Activated naive CD8-positive, alpha-beta T cell treated with anti-CD3 and anti-CD28 coated beads, Interleukin-2, amount 10 ng/mL, durations not matched to agents 7 days and 5 days (primary cell): Measurements from ENCODE around the gene SIK2. TPM values are rescaled to one million over a fixed set of nuclear protein-coding genes. Genes with fewer than 3 reads are reported as not detected.
A peak's percentile ranks its signal among the peaks of the same experiment; 100 is the strongest.
"Not testable (repeated sequence)": the region's sequence is repeated elsewhere in the genome, so short reads cannot be mapped to it uniquely, and the experiment has no call there.

Experiments
- ATAC-seq: fragments of 150-1000 bp; cut with Tn5 transposase; one replicate; pipeline ENCODE4 v1.10.0; 2021; ENCODE audit warnings: low read depth, moderate library complexity
- POLR2A ChIA-PET: fragments of 350-600 bp; sonication (Branson Sonifier 250); formaldehyde crosslinking; loops from one replicate; lab custom pipeline; 2021; ENCODE audit warnings: antibody characterized with exemption; lab: Charles Lee
- DNase-seq: peaks from one replicate; pipeline ENCODE4 v3.0.0; 2021
- H3K27ac Mint-ChIP-seq: one replicate; pipeline ENCODE4 v1.8.0; 2022; ENCODE audit warnings: mild to moderate bottlenecking, mixed read lengths
- H3K27me3 Mint-ChIP-seq: one replicate; pipeline ENCODE4 v1.8.0; 2022; ENCODE audit warnings: mild to moderate bottlenecking, moderate library complexity, mixed read lengths
- H3K36me3 Mint-ChIP-seq: one replicate; pipeline ENCODE4 v1.8.0; 2021; ENCODE audit warnings: mild to moderate bottlenecking, mixed read lengths
- H3K4me1 Mint-ChIP-seq: one replicate; pipeline ENCODE4 v1.8.0; 2021; ENCODE audit warnings: mixed read lengths
- H3K4me3 Mint-ChIP-seq: one replicate; pipeline ENCODE4 v1.8.0; 2022; ENCODE audit warnings: mild to moderate bottlenecking, moderate library complexity, mixed read lengths
- H3K9me3 Mint-ChIP-seq: one replicate; pipeline ENCODE4 v1.8.0; 2021; ENCODE audit warnings: mixed read lengths
- total RNA-seq, 2 experiments: library from RNA; stranded (reverse); gene quantifications; one replicate each; pipeline ENCODE4 v1.2.3, GENCODE V29; 2021

The SIK2 gene
- total RNA-seq, 2 experiments from 2014 or later, result 10.2 to 12.9 TPM

GRCh38 chr11:111764621-111765020 lies 162.4 kb downstream of the SIK2 start:
- H3K4me3 Mint-ChIP-seq, result peak overlapping the region; percentile 98
- H3K27me3 Mint-ChIP-seq, result no peaks in the 10 kb centered on the region
- peaks cover 30% of the 10 kb centered on the region for H3K4me1 Mint-ChIP-seq
- no peak for DNase-seq
- POLR2A ChIA-PET, result interaction anchor here (1.0 kb wide), 1 partner anchor 162 kb away, joined by 4 read pairs; the partner anchor contains the start of gene SIK2
- no peak overlapping the region for H3K27ac Mint-ChIP-seq
- H3K36me3 Mint-ChIP-seq, result peaks cover 22% of the 10 kb centered on the region
- no peaks in the 10 kb centered on the region for H3K9me3 Mint-ChIP-seq
- no peak for ATAC-seq

GRCh38 chr11:111765320-111765983 lies 163.2 kb downstream of the SIK2 start:
- H3K36me3 Mint-ChIP-seq, result peaks cover 20% of the 10 kb centered on the region
- DNase-seq (no peak), ATAC-seq (no peak)
- H3K4me1 Mint-ChIP-seq, result peaks cover 30% of the 10 kb centered on the region
- H3K9me3 Mint-ChIP-seq, result no peaks in the 10 kb centered on the region
- H3K27ac Mint-ChIP-seq, result peak overlapping the region; percentile 97
- peak overlapping the region; percentile 98 for H3K4me3 Mint-ChIP-seq
- POLR2A ChIA-PET, result interaction anchor here (1.0 to 2.2 kb wide), 4 partner anchors 27 to 461 kb away, joined by 3 to 5 read pairs (median 4); partner anchors contain the start of genes ALG9 and SIK2
- H3K27me3 Mint-ChIP-seq, result no peaks in the 10 kb centered on the region

GRCh38 chr11:111765984-111766833 lies 164.0 kb downstream of the SIK2 start, which contains the start of gene PPP2R1B:
Gene PPP2R1B, minus strand, starts transcription at chr11:111766389. Its CDS starts 28 bp downstream, at chr11:111766361.
- H3K27me3 Mint-ChIP-seq, result no peaks in the 10 kb centered on the region
- peaks cover 30% of the 10 kb centered on the region for H3K4me1 Mint-ChIP-seq
- H3K9me3 Mint-ChIP-seq, result no peaks in the 10 kb centered on the region
- DNase-seq (peak; percentile 80), ATAC-seq (peak; percentile 93)
- H3K27ac Mint-ChIP-seq, result peak within 1 kb of the TSS; percentile 97
- H3K36me3 Mint-ChIP-seq, result peaks cover 17% of the 10 kb centered on the region
- peak within 1 kb of the TSS; percentile 98 for H3K4me3 Mint-ChIP-seq
- POLR2A ChIA-PET, result interaction anchor here (0.7 to 2.2 kb wide), 5 partner anchors 27 to 461 kb away, joined by 3 to 7 read pairs (median 5); partner anchors contain the start of genes ALG9 and SIK2

GRCh38 chr11:111766834-111767142 lies 164.5 kb downstream of the SIK2 start:
- no peak for ATAC-seq
- POLR2A ChIA-PET, result interaction anchor here (0.7 to 2.2 kb wide), 5 partner anchors 26 to 460 kb away, joined by 3 to 7 read pairs (median 5); partner anchors contain the start of genes ALG9 and SIK2
- H3K36me3 Mint-ChIP-seq, result peaks cover 17% of the 10 kb centered on the region
- H3K4me1 Mint-ChIP-seq, result peaks cover 29% of the 10 kb centered on the region
- no peaks in the 10 kb centered on the region for H3K27me3 Mint-ChIP-seq
- no peak for DNase-seq
- no peaks in the 10 kb centered on the region for H3K9me3 Mint-ChIP-seq
- H3K27ac Mint-ChIP-seq, result peak overlapping the region; percentile 97
- H3K4me3 Mint-ChIP-seq, result peak overlapping the region; percentile 98

- ATAC-seq (no peak), DNase-seq (no peak)
- Mint-ChIP-seq H3K27me3 (no peaks in the 10 kb centered on the region), H3K36me3 (no peaks in the 10 kb centered on the region), H3K4me1 (peaks cover 8% of the 10 kb centered on the region), H3K9me3 (no peaks in the 10 kb centered on the region), H3K27ac (no peak overlapping the region), H3K4me3 (no peak overlapping the region)
- POLR2A ChIA-PET, result no interaction called here
Measured at GRCh38 chr11:111770581-111771134, 168.4 kb downstream of the SIK2 start.

GRCh38 chr11:111771205-111771604 lies 169.0 kb downstream of the SIK2 start:
- H3K9me3 Mint-ChIP-seq, ATAC-seq, POLR2A ChIA-PET, H3K27ac Mint-ChIP-seq, H3K4me1 Mint-ChIP-seq, H3K36me3 Mint-ChIP-seq, H3K27me3 Mint-ChIP-seq, H3K4me3 Mint-ChIP-seq, DNase-seq: not testable (repeated sequence)

- Mint-ChIP-seq H3K27me3 (no peaks in the 10 kb centered on the region), H3K36me3 (no peaks in the 10 kb centered on the region), H3K4me3 (no peak overlapping the region), H3K27ac (no peak overlapping the region), H3K4me1 (peaks cover 1% of the 10 kb centered on the region), H3K9me3 (no peaks in the 10 kb centered on the region)
- no peak for DNase-seq
- POLR2A ChIA-PET, result no interaction called here
- no peak for ATAC-seq
Measured at GRCh38 chr11:111772535-111772934, 170.3 kb downstream of the SIK2 start.

- ATAC-seq, result no peak
- H3K4me1 Mint-ChIP-seq, result peaks cover 1% of the 10 kb centered on the region
- no peak for DNase-seq
- no peak overlapping the region for H3K4me3 Mint-ChIP-seq
- no peaks in the 10 kb centered on the region for H3K36me3 Mint-ChIP-seq
- H3K9me3 Mint-ChIP-seq, result no peaks in the 10 kb centered on the region
- POLR2A ChIA-PET, result no interaction called here
- no peak overlapping the region for H3K27ac Mint-ChIP-seq
- no peaks in the 10 kb centered on the region for H3K27me3 Mint-ChIP-seq
Measured at GRCh38 chr11:111774955-111775710, 172.9 kb downstream of the SIK2 start.

- Mint-ChIP-seq H3K4me3 (no peak overlapping the region), H3K4me1 (peaks cover 1% of the 10 kb centered on the region), H3K27ac (no peak overlapping the region), H3K27me3 (no peaks in the 10 kb centered on the region), H3K36me3 (no peaks in the 10 kb centered on the region), H3K9me3 (no peaks in the 10 kb centered on the region)
- ATAC-seq, result no peak
- no peak for DNase-seq
- POLR2A ChIA-PET, result interaction anchor here (1.1 kb wide), 1 partner anchor 322 kb away, joined by 3 read pairs; no protein-coding TSS in a partner anchor
Measured at GRCh38 chr11:111776398-111777093, 174.3 kb downstream of the SIK2 start.

- ATAC-seq (peak; percentile 90), DNase-seq (no peak)
- Mint-ChIP-seq H3K4me3 (no peak overlapping the region), H3K9me3 (no peaks in the 10 kb centered on the region), H3K27me3 (no peaks in the 10 kb centered on the region), H3K36me3 (no peaks in the 10 kb centered on the region), H3K4me1 (peaks cover 1% of the 10 kb centered on the region), H3K27ac (no peak overlapping the region)
- POLR2A ChIA-PET, result interaction anchor here (0.6 to 1.1 kb wide), 2 partner anchors 191 to 323 kb away, joined by 3 read pairs; no protein-coding TSS in a partner anchor
Measured at GRCh38 chr11:111777094-111778046, 175.1 kb downstream of the SIK2 start.

GRCh38 chr11:111778047-111778558 lies 175.9 kb downstream of the SIK2 start:
- Mint-ChIP-seq H3K27me3 (no peaks in the 10 kb centered on the region), H3K36me3 (no peaks in the 10 kb centered on the region), H3K4me1 (peaks cover 1% of the 10 kb centered on the region), H3K27ac (no peak overlapping the region), H3K9me3 (no peaks in the 10 kb centered on the region), H3K4me3 (no peak overlapping the region)
- POLR2A ChIA-PET, result no interaction called here
- DNase-seq, result no peak
- ATAC-seq, result no peak
